Heart right ventricle (tissue), 16 donors: ENCODE data around the gene ZNF484. TPM values are rescaled to one million over a fixed set of nuclear protein-coding genes. Genes with fewer than 3 reads are reported as not detected.

ENCODE experiments used
- ATAC-seq, 8 donors: fragments of 200-7000 bp; cut with Tn5 transposase; one replicate each; pipeline ENCODE4 v1.9.1; 2020; ENCODE audit warnings: mild to moderate bottlenecking in 8 of 8, moderate library complexity in 8 of 8, moderate number of reproducible peaks in 1 of 8
- DNase-seq, 2 donors: peaks; one replicate each; pipeline ENCODE4 v3.0.0-alpha.2; 2020
- H3K27ac ChIP-seq, 10 donors: fragments of 200-600 bp; sonication (generic) in 2 of 10; one replicate each; pipeline versions ENCODE4 v1.5.0 to v1.8.0; 2020 to 2022; ENCODE audit warnings: mild to moderate bottlenecking in 3 of 10
- H3K27me3 ChIP-seq, 7 donors: fragments of 200-600 bp; one replicate each; pipeline ENCODE4 v1.8.0; 2021 to 2022; ENCODE audit warnings: mild to moderate bottlenecking in 2 of 7
- H3K36me3 ChIP-seq, 9 donors: fragments of 200-600 bp; sonication (generic) in 1 of 9; one replicate each; pipeline versions ENCODE4 v1.5.0 to v1.8.0; 2020 to 2022; ENCODE audit warnings: mild to moderate bottlenecking in 2 of 9
- H3K4me1 ChIP-seq, 9 donors: fragments of 200-600 bp; sonication (generic) in 1 of 9; one replicate each; pipeline versions ENCODE4 v1.5.0 to v1.8.0; 2020 to 2022; ENCODE audit warnings: mild to moderate bottlenecking in 4 of 9
- H3K4me3 ChIP-seq, 10 donors: fragments of 200-600 bp; sonication (generic) in 2 of 10; one replicate each; pipeline versions ENCODE4 v1.5.0 to v1.8.0; 2020 to 2022; ENCODE audit warnings: mild to moderate bottlenecking in 7 of 10, moderate library complexity in 2 of 10
- H3K9me3 ChIP-seq, 11 donors: fragments of 200-600 bp in 10 of 11; sonication (generic) in 2 of 11; one replicate each; pipeline versions ENCODE4 v1.5.0 to v1.8.0; 2013 to 2022; ENCODE audit warnings: mild to moderate bottlenecking in 2 of 11, control low read depth in 1 of 11, moderate library complexity in 1 of 11
- CTCF ChIP-seq, 9 donors: fragments of 200-600 bp; sonication (generic) in 2 of 9; IDR thresholded peaks; one replicate each; pipeline versions ENCODE4 v1.5.0 to v1.8.0; 2021 to 2022; ENCODE audit warnings: antibody characterized with exemption in 9 of 9, mild to moderate bottlenecking in 5 of 9, moderate library complexity in 1 of 9
- WGBS, 2 donors: extraction: QIAGEN DNeasy Blood & Tissue Kit; methylation state at CpG; one replicate each; pipeline ENCODE4 v1.1.7; 2013; ENCODE audit warnings: inconsistent platforms in 1 of 2; 5-methylcytosine and 5-hydroxymethylcytosine counted together
- intact Hi-C, 10 donors: fragments of 100-400 bp; cut with DNase I; formaldehyde crosslinking; loops; one replicate each; pipeline versions ENCODE4 v1.11.1 to v1.14.2; 2022
- polyA plus RNA-seq, 2 donors: library from polyadenylated mRNA; stranded (reverse); fragments of 200-250 nt; gene quantifications; one replicate each; pipeline ENCODE4 v1.2.3, GENCODE V29; 2013
- total RNA-seq, 10 donors: library from RNA; stranded (reverse); fragmentation: NEBNext Ultra II Directional in 3 of 10; extraction: Animal tissue kit (Norgen Biotek cat#: 25700) in 3 of 10; gene quantifications; one replicate each; pipeline versions ENCODE4 v1.2.1 to v1.2.4, GENCODE V29; 2021 to 2023
- donor health status: Arrhythmogenic right ventricular cardiomyopathy.
- donor health status: ischemic (EF 13 %, LVEDD 7.1; RV severe dilation, severe dysfunction).
- donor health status: healthy with polysubstance abuse.
- donor health status: DM: no; HTN: yes; CAD: no.
- donor health status: DM: no; HTN: no; CAD: no.
- donor health status: ischemic (EF 25% LVEDD 6.9; RV normal size, moderate dysfunction).
- donor health status: ischemic (EF 25% LVEDD 5.7; RV mildly dilated, moderate dysfunction).
- donor health status: healthy.
- donor health status: DM: yes; HTN: yes; CAD: no.
- donor health status: Ischemic cardiomyopathy.
- donor health status: ischemic (EF 35%, LVEDD 5.7; RV mildly dilated, moderate dysfunction).
- donor health status: nonischemic (EF 11% LVEDD 7.7; RV severe dilation, severe dysfunction).
- donor health status: DM: yes; HTN: yes; CAD: no.
- donor health status: PGD.
- donor health status: ischemic (EF 29% LVEDD 5.4; RV normal size, mild dysfunction).
- donor health status: nonischemic (EF 23%, LVEDD 6.1; RV moderate dilation, normal function).

The ZNF484 gene
- total and polyA plus RNA-seq, 12 donors, result 0.71 to 7.8 (median 6.2) TPM

- ATAC-seq (no peak), DNase-seq (no peak)
- H3K27me3 ChIP-seq, result peaks cover 4 to 61% (median 27%) of the 10 kb centered on the region in 7 donors
- TF ChIP-seq CTCF (IDR thresholded peaks at IDR 0.05), result no peak
- no peak overlapping the region for H3K27ac ChIP-seq
- intact Hi-C loops, result loop anchor here in 3 of 10 donors (10.0 kb wide), 1 partner anchor 661 kb away; no protein-coding TSS in a partner anchor
- no peaks in the 10 kb centered on the region for H3K9me3 ChIP-seq
- WGBS, 2 donors, result 60 to 71% methylated on average over 9 of the region's 9 CpGs
- peaks cover 0 to 4% (median 0%) of the 10 kb centered on the region in 9 donors for H3K4me1 ChIP-seq
- no peak overlapping the region for H3K4me3 ChIP-seq
- no peaks in the 10 kb centered on the region for H3K36me3 ChIP-seq
Measured at GRCh38 chr9:92795598-92796336, 82.1 kb downstream of the ZNF484 start.

Other genes with a start within 250 kb of the ZNF484 start
- 10 to 100 TPM in 2 of 10 donors, 1 to 10 TPM in 8; 6.5 to 17.8 (median 8.5) TPM for gene IPPK, start 207.9 kb downstream of the ZNF484 start, total RNA-seq
- gene IPPK, start 207.9 kb downstream of the ZNF484 start, polyA plus RNA-seq, result 1 to 10 TPM; 5.2 to 8.2 TPM
- gene BICD2, start 113.2 kb downstream of the ZNF484 start, total RNA-seq, result 10 to 100 TPM; 28.0 to 41.8 (median 33.4) TPM
- gene BICD2, start 113.2 kb downstream of the ZNF484 start, polyA plus RNA-seq, result 10 to 100 TPM; 22.5 to 24.7 TPM
- 1 to 10 TPM in 9 of 10 donors, under 1 TPM in 1; 0.40 to 8.5 (median 2.2) TPM for gene FGD3, start 69.5 kb upstream of the ZNF484 start, total RNA-seq
- gene FGD3, start 69.5 kb upstream of the ZNF484 start, polyA plus RNA-seq, result 1 to 10 TPM; 1.6 to 2.3 TPM
- gene SUSD3, start 180.7 kb upstream of the ZNF484 start, total RNA-seq, result 1 to 10 TPM in 3 of 10 donors, under 1 TPM in 6, not detected in 1; 0.40 to 2.1 (median 0.79) TPM
- under 1 TPM; 0.74 to 0.88 TPM for gene SUSD3, start 180.7 kb upstream of the ZNF484 start, polyA plus RNA-seq
- 10 to 100 TPM; 22.3 to 33.7 (median 25.9) TPM for gene CARD19, start 218.2 kb upstream of the ZNF484 start, total RNA-seq
- gene CARD19, start 218.2 kb upstream of the ZNF484 start, polyA plus RNA-seq, result 10 to 100 TPM; 41.9 to 47.3 TPM